Measurements from ENCODE around the gene STK11. TPM values are rescaled to one million over a fixed set of nuclear protein-coding genes. Genes with fewer than 3 reads are reported as not detected.
A peak's percentile ranks its signal among the peaks of the same experiment; 100 is the strongest.

Gene STK11
- total RNA-seq, 1 donor: 94.1 TPM

DNA sequence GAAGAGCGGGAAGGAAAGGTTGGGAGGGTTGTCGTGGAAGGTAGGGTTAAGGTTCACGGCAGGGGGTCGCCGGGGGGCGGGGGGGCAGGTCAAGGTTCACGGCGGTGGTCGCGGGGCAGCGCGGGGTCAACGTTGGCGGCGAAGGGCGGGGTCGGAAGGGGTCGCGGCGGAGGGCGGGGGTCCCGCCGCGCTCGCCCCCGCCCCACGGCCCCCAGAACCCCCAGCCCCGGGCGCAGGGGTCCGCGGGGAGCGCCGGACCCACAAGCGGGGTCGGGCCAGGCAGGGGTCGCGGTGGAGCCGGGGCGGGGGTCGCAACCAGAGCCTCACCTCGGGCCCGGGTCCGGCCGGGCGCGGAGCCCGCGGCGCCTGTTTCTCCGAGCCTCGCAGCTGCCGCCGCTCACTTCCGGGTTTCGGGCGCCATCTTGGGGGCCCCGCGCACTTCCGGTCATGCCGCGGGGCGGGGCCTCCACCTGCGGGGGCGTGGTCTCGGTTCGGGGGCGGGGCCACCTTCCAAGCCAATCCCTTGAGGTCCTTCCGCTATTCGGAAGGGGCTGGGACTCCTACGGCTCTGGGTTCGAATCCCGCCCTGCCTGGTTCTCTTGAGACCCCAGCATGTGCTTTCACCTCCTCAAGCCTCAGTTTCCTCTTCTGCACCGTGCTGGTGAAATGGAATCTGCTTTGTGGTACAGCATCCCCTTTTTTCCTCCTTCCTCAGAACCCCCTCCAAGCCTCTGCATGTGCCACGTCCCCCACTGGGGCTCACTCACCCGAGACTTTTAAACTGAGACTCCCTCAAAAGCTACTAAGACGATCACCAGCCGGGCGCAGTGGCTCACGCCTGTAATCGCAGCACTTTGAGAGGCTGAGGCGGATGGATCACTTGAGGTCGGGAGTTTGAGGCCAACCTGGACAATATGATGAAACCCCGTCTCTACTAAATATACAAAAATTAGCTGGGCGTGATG, 31.5 kb upstream of the STK11 start, which contains the start of gene SBNO2:
Gene SBNO2 (minus strand): TSS at position 424 of the 965 bp plus-strand sequence. CDS start 19,992 bp downstream, outside the sequence.
- H3K4me3 ChIP-seq (ENCODE audit: low read depth, low read length): peak within 1 kb of the TSS; percentile 89
- TF ChIP-seq, protein P1, sequence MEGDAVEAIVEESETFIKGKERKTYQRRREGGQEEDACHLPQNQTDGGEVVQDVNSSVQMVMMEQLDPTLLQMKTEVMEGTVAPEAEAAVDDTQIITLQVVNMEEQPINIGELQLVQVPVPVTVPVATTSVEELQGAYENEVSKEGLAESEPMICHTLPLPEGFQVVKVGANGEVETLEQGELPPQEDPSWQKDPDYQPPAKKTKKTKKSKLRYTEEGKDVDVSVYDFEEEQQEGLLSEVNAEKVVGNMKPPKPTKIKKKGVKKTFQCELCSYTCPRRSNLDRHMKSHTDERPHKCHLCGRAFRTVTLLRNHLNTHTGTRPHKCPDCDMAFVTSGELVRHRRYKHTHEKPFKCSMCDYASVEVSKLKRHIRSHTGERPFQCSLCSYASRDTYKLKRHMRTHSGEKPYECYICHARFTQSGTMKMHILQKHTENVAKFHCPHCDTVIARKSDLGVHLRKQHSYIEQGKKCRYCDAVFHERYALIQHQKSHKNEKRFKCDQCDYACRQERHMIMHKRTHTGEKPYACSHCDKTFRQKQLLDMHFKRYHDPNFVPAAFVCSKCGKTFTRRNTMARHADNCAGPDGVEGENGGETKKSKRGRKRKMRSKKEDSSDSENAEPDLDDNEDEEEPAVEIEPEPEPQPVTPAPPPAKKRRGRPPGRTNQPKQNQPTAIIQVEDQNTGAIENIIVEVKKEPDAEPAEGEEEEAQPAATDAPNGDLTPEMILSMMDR (IDR thresholded peaks at IDR 0.05; ENCODE audit: insufficient read depth, low read depth, low read length): no peak
- DNase-seq (ENCODE audit: low read depth): peak; percentile 88

DNA sequence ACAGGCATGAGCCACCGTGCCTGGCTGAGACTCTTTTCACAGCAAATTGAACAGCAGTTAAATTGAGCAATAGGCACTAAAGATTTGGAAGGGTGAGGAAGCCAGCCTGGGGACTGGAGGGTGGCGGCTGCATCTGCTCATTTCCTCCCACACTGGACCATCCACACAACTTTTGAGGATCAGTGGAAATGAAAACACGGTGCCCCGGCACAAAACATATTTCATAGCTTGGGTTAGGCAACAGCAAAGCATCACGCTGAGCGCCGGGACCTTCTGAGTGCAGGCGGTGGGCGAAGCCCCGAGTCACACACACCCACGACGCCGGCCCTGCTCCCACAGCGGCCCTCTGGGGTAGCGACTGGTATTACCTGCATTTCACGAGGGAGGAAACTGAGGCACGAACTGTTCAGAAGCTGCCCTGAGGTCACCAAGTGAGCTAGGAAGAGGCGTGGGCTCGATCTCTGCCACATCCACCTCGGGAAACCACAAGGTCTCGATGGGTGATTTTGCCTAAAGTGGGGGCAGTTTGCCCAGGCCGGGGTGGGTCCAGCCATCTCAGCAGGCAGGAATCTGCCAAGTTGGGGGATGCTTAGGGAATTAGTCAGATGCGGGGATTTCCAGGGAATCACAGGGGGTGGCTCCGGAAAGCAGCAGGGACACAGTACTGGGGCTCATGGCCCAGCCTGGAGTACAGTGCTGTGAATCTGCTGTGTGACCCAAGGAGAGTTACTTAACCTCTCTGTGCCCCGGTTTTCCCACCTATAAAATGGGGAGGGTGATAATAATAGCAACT, 28.1 kb upstream of the STK11 start:
- peak; percentile 89 for DNase-seq (ENCODE audit: low read depth)
- TF ChIP-seq, protein P1 (IDR thresholded peaks at IDR 0.05; ENCODE audit: insufficient read depth, low read depth, low read length): peak; percentile 46
- H3K4me3 ChIP-seq (ENCODE audit: low read depth, low read length): peak overlapping the region; percentile 9

DNA sequence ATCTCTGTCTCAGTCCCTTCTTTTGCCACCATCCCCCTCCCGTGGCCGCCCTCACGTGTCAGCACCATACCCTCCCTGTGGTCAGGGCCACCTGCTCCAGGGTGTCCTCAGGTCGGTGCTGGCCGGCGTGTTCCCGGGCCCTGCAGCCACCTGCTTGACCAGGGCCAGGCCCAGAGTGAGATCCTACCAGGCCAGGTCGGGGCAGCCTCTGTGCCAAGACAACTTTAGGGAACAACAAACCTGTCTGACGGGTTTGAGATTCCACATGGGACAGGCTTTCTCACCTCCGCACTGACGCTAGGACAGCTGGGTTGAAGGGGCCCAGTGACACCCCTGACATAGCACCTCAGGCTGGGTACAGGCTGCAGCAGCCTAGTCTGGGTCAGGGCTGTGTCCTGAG, 24.0 kb upstream of the STK11 start:
- DNase-seq (ENCODE audit: low read depth): no peak
- no peak overlapping the region for H3K4me3 ChIP-seq (ENCODE audit: low read depth, low read length)
- TF ChIP-seq, protein P1 (IDR thresholded peaks at IDR 0.05; ENCODE audit: insufficient read depth, low read depth, low read length): no peak

DNA sequence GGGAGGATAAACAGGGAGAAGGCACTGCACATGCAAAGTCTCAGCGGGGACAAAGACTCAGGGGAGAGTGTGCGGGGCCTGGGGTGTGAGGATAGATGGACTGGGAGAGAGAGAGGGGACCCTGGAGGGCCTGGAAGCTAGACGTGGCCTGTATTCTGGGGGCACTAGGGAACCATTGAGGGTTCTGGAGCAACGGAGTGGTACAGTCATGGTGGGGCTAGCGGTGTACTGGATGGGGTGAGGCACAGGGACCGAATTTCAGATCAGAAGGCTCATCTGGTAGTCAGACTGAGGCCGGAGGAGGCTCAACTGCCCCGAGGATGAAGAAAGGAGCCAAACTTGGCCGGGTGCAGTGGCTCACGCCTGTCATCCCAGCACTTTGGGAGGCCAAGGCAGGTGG, 23.5 kb upstream of the STK11 start:
- DNase-seq (ENCODE audit: low read depth): no peak
- H3K4me3 ChIP-seq (ENCODE audit: low read depth, low read length): no peak overlapping the region
- TF ChIP-seq, protein P1 (IDR thresholded peaks at IDR 0.05; ENCODE audit: insufficient read depth, low read depth, low read length): no peak

DNA sequence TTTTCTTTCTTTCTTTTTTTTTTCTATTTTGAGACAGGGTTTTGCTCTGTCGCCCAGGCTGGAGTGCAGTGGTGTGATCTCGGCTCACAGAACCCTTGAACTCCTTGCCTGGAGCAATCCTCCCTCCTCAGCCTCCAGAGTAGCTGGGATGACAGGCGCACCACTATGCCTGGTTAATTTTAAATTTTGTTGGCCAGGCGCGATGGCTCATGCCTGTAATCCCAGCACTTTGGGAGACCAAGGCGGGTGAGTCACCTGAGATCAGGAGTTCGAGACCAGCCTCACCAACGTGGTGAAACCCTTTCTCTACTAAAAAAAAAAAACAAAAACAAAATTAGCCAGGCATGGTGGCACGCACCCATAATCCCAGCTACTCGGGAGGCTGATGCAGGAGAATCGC, 22.9 kb upstream of the STK11 start:
- H3K4me3 ChIP-seq (ENCODE audit: low read depth, low read length): no peak overlapping the region
- TF ChIP-seq, protein P1 (IDR thresholded peaks at IDR 0.05; ENCODE audit: insufficient read depth, low read depth, low read length): no peak
- no peak for DNase-seq (ENCODE audit: low read depth)

DNA sequence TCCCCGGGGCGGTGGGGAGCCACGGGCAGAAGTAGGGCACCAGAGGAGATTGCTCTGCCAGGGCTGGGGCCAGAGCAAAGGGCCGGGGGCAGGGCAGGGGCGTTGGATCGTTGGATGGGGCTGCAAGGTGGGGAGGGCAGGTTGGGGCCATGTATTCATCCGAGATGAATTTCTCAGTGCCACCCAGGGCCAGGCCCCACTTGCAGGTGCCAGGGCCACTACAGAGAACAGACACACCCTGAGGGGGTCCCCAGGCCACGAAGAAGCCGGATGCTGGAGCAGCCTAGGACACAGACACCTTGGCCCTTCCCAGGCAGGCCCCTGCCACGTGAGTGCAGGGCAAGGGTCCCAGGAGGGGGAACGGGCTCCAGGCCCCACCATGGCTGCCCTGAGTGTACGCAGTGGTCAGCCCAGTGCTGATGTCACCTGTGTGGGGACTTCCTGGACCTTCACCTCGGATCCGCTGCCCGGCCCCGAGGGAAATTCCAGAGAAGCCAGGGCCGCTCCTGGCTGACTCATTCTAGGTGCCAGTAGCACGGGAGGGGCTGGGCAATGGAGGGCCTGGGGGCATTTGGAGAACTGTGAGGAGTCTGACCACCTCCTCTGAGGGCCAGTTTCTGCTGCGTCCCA, 21.9 kb upstream of the STK11 start:
- DNase-seq (ENCODE audit: low read depth): no peak
- no peak overlapping the region for H3K4me3 ChIP-seq (ENCODE audit: low read depth, low read length)
- TF ChIP-seq, protein P1 (IDR thresholded peaks at IDR 0.05; ENCODE audit: insufficient read depth, low read depth, low read length): no peak
